Breast epithelium (tissue), 4 donors: Measurements from ENCODE around the gene MVB12B. TPM values are rescaled to one million over a fixed set of nuclear protein-coding genes. Genes with fewer than 3 reads are reported as not detected.

ENCODE experiments used
- DNase-seq, 2 donors: peaks; one replicate each; pipeline ENCODE4 v3.0.0-alpha.2; 2019; ENCODE audit warnings: low spot score in 2 of 2
- H3K27ac ChIP-seq, 2 donors: fragments of 200-600 bp; sonication (generic) in 1 of 2; one replicate each; pipeline ENCODE4 v1.5.1; 2016 to 2019; ENCODE audit warnings: mild to moderate bottlenecking in 1 of 2
- H3K27me3 ChIP-seq, 2 donors: fragments of 200-600 bp; sonication (generic) in 1 of 2; one replicate each; pipeline versions ENCODE4 v1.5.1 to v1.6.0; 2017 to 2019; ENCODE audit warnings: control low read depth in 1 of 2, mild to moderate bottlenecking in 1 of 2
- H3K36me3 ChIP-seq: fragments of 200-600 bp; one replicate; pipeline ENCODE4 v1.5.1; 2019
- H3K4me1 ChIP-seq, 2 donors: fragments of 200-600 bp; sonication (generic); one replicate each; pipeline ENCODE4 v1.5.1; 2016 to 2019; ENCODE audit warnings: control low read depth in 1 of 2
- H3K4me3 ChIP-seq, 3 donors: fragments of 200-600 bp; sonication (generic); 1 replicate in 2 of 3; 2 replicates in 1 of 3; pipeline ENCODE4 v1.5.1; 2016 to 2019; ENCODE audit warnings: mild to moderate bottlenecking in 3 of 3, moderate library complexity in 2 of 3
- H3K9me3 ChIP-seq, 2 donors: fragments of 200-600 bp; sonication (generic) in 1 of 2; one replicate each; pipeline ENCODE4 v1.5.1; 2016 to 2019; ENCODE audit warnings: control low read depth in 1 of 2
- POLR2A ChIP-seq: fragments of 450-650 bp; IDR thresholded peaks from one replicate; pipeline ENCODE4 v1.6.1; 2016; ENCODE audit warnings: antibody characterized with exemption, mild to moderate bottlenecking, moderate library complexity
- POLR2AphosphoS5 ChIP-seq, 3 donors: sonication (generic); formaldehyde crosslinking; IDR thresholded peaks; one replicate each; pipeline ENCODE4 v1.6.1; 2017; ENCODE audit warnings: antibody characterized with exemption in 3 of 3
- intact Hi-C: fragments of 100-400 bp; cut with DNase I; formaldehyde crosslinking; loops from one replicate; pipeline ENCODE4 v1.15.1; 2023; ENCODE audit warnings: low total_unique reads
- total RNA-seq, 3 donors: library from RNA; depleted of rRNA; stranded (reverse); fragments of >200 nt; gene quantifications; one replicate each; pipeline ENCODE4 v1.1.0, GENCODE V29; 2016
- TF ChIP-seq, protein P1 (sequence below), 3 donors: fragments of 450-650 bp; IDR thresholded peaks; one replicate each; pipeline ENCODE4 v1.5.1; 2016 to 2017; ENCODE audit warnings: antibody characterized with exemption in 3 of 3, mild to moderate bottlenecking in 3 of 3, moderate library complexity in 3 of 3

Gene MVB12B
- total RNA-seq, 3 donors from 2014 or later = 8.2 to 12.6 (median 9.9) TPM

DNA sequence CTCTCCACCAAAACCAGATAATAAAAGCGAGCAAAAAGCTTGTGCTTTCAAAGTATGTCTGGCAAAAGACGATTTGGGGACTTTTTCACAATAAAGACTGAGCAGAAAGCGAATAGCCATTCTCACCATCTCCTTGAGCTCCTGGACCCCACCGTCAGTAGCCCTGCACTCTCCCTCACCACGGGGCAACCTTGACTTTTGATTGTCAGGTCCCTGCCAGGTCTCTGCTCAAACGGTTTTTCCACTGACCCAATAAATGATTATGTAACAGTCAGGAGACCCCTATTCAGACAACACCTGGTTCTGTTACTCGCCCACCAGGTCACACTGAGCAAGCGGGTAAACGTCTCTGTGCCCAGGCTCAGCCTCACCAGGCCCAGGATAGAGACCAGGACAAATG, 131.3 kb downstream of the MVB12B start:
- DNase-seq = peak in 1 of 2 donors; percentile 20
- intact Hi-C loops = no loop called here
- no peak overlapping the region for H3K4me3 ChIP-seq
- no peak overlapping the region for H3K27ac ChIP-seq
- TF ChIP-seq POLR2A (no peak), POLR2AphosphoS5 (IDR thresholded peaks at IDR 0.05) (no peak)
- TF ChIP-seq, protein P1, sequence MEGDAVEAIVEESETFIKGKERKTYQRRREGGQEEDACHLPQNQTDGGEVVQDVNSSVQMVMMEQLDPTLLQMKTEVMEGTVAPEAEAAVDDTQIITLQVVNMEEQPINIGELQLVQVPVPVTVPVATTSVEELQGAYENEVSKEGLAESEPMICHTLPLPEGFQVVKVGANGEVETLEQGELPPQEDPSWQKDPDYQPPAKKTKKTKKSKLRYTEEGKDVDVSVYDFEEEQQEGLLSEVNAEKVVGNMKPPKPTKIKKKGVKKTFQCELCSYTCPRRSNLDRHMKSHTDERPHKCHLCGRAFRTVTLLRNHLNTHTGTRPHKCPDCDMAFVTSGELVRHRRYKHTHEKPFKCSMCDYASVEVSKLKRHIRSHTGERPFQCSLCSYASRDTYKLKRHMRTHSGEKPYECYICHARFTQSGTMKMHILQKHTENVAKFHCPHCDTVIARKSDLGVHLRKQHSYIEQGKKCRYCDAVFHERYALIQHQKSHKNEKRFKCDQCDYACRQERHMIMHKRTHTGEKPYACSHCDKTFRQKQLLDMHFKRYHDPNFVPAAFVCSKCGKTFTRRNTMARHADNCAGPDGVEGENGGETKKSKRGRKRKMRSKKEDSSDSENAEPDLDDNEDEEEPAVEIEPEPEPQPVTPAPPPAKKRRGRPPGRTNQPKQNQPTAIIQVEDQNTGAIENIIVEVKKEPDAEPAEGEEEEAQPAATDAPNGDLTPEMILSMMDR (IDR thresholded peaks at IDR 0.05) = no peak
- H3K36me3 ChIP-seq = no peaks in the 10 kb centered on the region
- H3K27me3 ChIP-seq = no peaks in the 10 kb centered on the region
- no peaks in the 10 kb centered on the region for H3K4me1 ChIP-seq
- no peaks in the 10 kb centered on the region for H3K9me3 ChIP-seq

DNA sequence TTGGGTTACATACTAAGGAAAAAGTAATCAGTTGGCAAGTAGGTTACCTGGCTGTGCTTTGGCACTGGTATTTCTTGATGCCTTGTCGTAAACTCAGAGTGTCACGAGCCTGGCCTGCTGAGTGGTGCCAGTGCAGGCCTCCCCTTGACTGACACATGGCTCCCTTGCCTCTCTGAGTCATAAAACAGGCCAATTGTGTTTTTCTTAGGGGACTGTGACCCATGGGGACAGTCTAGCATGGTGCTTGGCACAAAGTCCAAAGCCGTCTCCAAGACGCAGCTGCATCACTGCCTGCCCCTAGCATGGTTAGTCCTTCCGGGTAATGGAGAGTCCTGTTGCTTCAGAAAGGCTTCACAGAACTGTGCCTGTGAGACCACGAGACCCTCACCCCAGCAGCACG, 132.5 kb downstream of the MVB12B start:
- DNase-seq = peak in 1 of 2 donors; percentile 24
- TF ChIP-seq, protein P1 (IDR thresholded peaks at IDR 0.05) = no peak
- no peak for TF ChIP-seq POLR2A
- Histone ChIP-seq H3K36me3 (no peaks in the 10 kb centered on the region), H3K4me1 (no peaks in the 10 kb centered on the region), H3K4me3 (no peak overlapping the region), H3K9me3 (no peaks in the 10 kb centered on the region), H3K27ac (no peak overlapping the region), H3K27me3 (no peaks in the 10 kb centered on the region)
- intact Hi-C loops = no loop called here

DNA sequence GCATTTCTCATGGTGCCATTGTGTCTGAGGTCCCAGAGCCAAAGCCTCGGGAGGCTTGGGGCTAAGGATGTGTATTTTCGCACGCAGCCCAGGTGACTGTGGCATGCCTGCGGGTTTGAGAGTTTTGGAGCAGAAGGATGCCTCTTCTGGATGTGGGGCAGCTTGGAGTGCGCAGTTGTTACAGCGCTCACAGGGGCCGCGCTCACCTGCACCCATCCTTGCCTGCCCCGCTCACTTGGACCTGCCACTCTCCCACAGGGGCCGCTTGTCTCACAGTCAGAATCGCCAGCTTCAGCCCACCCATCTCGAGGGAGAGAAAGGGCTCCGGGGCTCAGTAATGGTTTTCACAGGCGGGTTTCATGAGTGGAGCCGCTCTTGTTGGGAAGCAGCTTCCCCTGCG, 132.9 kb downstream of the MVB12B start:
- H3K4me3 ChIP-seq = no peak overlapping the region
- intact Hi-C loops = no loop called here
- no peaks in the 10 kb centered on the region for H3K27me3 ChIP-seq
- no peak overlapping the region for H3K27ac ChIP-seq
- peak in 1 of 2 donors; percentile 35 for DNase-seq
- H3K9me3 ChIP-seq = no peaks in the 10 kb centered on the region
- H3K4me1 ChIP-seq = no peaks in the 10 kb centered on the region
- no peak for TF ChIP-seq POLR2A
- no peaks in the 10 kb centered on the region for H3K36me3 ChIP-seq

DNA sequence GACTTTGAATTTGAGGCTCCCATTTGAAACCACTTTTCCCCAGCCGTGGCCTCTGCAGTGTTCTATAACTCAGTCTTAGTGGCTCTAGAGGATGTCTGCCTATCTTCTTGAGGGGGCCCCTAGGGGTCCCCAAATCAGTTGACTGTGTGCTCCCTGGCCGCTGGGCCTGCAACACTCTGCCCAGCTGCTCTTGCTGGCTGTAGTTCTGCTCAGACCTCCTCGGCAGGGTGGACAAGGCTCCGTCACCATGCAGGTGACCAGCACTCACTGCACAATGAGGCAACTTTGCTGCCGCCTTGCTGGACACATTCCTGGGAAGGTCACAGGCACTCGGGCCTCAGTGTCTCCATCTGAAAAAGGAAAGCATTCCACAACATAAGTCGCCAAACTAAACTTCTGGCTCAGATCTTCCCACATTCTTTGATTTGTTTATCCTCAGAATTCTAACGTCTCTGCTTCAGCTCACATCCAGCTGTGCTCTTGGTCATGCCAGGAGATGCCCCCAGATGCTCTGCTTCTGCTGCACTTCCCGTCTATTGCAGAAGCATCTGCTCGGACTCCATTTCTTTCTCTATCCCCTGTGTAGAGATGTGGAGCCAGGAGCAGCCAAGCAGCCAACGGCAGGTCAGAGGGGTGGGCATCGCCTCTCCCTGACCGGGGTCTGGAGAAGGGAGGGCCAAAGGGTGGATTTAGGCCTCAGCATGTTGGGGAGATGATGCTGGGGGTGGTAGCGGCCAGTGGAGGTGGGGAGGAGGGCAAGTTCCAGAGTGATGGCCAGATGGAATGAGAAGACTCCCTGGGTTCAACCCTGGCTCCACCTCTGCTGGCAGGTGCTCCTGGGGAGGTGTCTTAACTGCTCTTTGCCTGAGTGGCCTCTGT, 133.6 kb downstream of the MVB12B start:
- peak in 1 of 2 donors; percentile 19 for DNase-seq
- Histone ChIP-seq H3K4me3 (no peak overlapping the region), H3K27ac (no peak overlapping the region), H3K27me3 (no peaks in the 10 kb centered on the region), H3K4me1 (no peaks in the 10 kb centered on the region), H3K9me3 (no peaks in the 10 kb centered on the region), H3K36me3 (no peaks in the 10 kb centered on the region)
- intact Hi-C loops = no loop called here
- TF ChIP-seq POLR2A = no peak
- no peak for TF ChIP-seq POLR2AphosphoS5 (IDR thresholded peaks at IDR 0.05)
- TF ChIP-seq, protein P1 (IDR thresholded peaks at IDR 0.05) = no peak

DNA sequence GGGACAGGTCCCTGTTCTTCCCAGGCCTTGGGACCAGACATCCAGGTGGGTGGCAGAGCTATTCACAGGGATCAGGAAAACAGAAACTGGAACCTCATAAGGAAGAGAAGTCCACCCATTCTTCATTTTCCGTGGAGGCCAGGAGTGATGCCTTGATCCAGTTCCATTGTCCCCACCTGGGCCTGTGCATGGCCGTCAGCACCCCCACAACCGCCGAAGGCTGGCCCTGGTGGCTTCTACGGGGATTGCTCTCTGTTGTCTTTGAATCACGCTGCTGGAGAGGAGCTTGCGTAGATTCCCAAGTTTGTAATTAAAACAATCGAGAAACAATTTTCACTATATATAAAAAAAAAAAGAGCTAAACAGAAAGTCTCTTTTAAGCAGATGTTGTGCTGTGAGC, 134.4 kb downstream of the MVB12B start:
- TF ChIP-seq, protein P1 (IDR thresholded peaks at IDR 0.05) = no peak
- TF ChIP-seq POLR2AphosphoS5 (IDR thresholded peaks at IDR 0.05) = no peak
- no peak for TF ChIP-seq POLR2A
- H3K9me3 ChIP-seq = no peaks in the 10 kb centered on the region
- H3K27me3 ChIP-seq = no peaks in the 10 kb centered on the region
- no peaks in the 10 kb centered on the region for H3K36me3 ChIP-seq
- no peak overlapping the region for H3K4me3 ChIP-seq
- H3K4me1 ChIP-seq = no peaks in the 10 kb centered on the region
- H3K27ac ChIP-seq = no peak overlapping the region
- peak in 1 of 2 donors; percentile 14 for DNase-seq
- intact Hi-C loops = no loop called here
